GM18498 (cell line): Measurements from ENCODE around the gene PODNL1.

Source experiments
- ATAC-seq: cut with Tn5 transposase; IDR thresholded peaks from one replicate; pipeline ENCODE4 v1.9.1; 2021; ENCODE audit warnings: mild to moderate bottlenecking, moderate library complexity; ENCODE audit not compliant: unreplicated experiment

PODNL1 gene

DNA sequence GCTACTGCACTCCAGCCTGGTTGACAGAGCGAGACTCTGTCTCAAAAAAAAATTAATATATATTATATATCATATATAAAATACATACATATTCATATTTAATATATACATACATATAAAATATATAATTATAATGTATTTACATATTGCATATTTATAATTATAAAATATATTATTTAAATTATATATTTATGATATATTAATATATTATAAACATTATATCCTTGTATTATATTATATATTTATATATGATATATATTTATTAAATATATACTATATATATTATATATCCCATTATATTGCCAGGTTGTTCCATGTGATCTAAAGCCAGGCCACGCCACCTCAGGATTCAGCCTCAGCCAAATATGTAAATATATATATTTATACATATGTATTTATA lies 42.0 kb downstream of the PODNL1 start:
- no peak for ATAC-seq

- no peak for ATAC-seq
These were observed 43.7 kb downstream of the PODNL1 start for GRCh38 chr19:13894552-13894951.

DNA sequence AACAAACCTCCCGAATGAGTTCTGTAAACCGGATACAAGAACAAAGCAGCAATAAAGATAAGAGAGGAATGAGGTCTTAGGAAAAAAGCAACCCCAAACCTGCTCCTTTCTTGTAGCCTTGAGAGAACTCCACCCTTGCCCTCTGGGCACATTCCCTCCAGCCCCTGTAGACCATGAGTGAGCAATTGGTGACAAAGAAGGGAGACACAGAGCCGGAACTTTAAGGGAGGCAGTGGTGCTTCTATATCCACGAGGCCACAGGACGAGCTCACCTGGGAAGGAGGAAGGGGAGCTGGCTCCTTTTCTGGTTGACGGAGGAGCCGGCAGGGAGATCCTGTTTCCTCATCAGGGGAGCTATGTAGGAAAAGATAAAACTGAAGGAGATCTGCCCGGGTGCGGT lies 45.3 kb downstream of the PODNL1 start:
- ATAC-seq, result no peak

DNA sequence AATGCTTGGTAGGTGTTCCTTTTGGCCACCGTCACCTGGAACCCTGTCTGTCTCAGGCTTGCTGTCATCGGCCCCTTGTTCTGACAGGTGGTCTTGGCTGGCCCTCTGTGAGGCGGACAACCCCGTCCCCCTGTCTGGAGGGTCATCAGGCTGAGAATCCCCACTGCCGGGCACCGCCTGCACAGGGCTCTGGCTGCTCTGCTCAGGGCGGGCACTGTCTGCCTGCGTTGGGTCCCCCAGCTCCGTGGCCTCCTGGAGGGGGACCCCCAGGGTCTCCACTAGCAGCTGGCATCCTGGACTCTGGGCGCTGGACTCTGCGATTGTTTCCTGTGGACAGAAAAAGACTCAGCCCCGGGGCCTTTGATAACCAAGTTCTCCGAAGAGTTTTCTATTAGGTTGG lies 48.1 kb downstream of the PODNL1 start:
- ATAC-seq, result no peak

GRCh38 chr19:13888281-13888680 lies 49.9 kb downstream of the PODNL1 start:
- ATAC-seq, result no peak

GRCh38 chr19:13887517-13887916 lies 50.7 kb downstream of the PODNL1 start:
- ATAC-seq, result no peak

- no peak for ATAC-seq
These were observed 51.2 kb downstream of the PODNL1 start for GRCh38 chr19:13887018-13887436.

GRCh38 chr19:13885826-13886365 lies 52.3 kb downstream of the PODNL1 start:
- no peak for ATAC-seq

DNA sequence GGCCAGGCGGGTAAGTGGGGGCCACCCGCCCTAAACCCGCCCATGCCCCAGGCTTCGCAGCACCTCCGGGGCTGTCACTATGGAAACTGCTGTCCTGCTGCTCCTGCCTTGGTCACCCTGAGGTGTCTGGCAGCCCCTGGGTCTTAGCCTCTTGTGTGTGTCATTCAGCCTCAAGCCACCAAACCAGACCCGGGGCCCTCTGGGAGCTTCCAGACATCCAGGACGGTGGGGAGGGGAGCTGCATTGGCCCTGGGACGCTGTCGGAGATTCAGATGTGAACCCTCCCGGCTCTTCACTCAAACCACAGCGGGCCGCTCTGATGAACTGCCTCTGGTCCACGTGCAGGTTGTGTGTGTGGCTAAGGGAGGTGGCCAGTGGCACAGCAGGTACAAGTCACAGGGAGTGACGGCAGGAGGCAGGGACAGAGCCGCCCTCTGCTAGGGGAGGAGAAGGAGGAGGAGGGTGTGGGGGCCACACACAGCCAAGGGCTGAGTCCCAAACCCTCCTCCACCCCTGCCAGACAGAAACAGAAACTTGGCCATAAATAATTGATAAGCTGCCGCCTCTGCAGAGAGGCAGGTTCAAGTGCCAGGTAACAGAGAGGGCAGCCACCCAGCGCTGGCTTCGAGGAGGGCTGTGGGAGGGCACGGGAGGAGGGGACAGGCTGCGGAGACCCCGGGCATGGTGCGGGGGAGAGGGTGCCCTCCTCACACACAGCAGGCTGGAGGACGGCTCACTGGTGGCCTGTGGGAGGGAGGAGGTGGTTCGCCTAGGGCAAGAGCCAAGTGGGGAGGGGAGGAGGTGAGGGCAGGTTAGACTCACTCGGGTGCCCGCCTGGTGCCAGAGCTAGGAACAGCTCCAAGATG lies 53.3 kb downstream of the PODNL1 start:
- ATAC-seq, result no peak

DNA sequence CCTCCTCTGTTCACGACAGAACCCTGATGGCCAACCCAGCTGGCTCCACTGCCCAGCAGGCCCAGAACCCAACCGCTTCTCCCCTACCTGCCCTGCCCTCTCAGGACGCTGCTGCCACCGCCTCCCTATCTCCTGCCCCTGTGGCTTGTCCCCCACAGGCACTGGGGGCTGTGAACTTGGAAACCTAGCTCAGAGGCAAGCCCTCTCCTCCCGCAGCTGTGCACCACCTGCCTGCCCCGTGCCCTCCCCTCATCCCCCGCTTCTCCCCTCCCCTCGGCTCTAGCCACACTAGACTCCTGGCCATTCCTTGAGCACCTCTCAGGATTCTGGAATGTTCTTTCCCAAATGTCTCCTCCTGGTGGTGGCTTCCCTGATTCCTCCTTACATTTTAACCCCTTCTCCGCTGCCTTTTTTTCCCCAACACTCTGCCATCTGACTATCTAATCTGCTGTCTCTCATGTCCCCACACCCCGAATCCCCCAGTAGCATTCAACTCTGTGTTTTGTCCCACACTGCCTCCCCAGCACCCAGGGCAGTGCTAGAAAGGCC lies 54.6 kb downstream of the PODNL1 start:
- ATAC-seq, result no peak

- ATAC-seq, result no peak
These were observed 55.4 kb downstream of the PODNL1 start for GRCh38 chr19:13882836-13883235.

GRCh38 chr19:13882419-13882795 lies 55.8 kb downstream of the PODNL1 start:
- ATAC-seq, result no peak

DNA sequence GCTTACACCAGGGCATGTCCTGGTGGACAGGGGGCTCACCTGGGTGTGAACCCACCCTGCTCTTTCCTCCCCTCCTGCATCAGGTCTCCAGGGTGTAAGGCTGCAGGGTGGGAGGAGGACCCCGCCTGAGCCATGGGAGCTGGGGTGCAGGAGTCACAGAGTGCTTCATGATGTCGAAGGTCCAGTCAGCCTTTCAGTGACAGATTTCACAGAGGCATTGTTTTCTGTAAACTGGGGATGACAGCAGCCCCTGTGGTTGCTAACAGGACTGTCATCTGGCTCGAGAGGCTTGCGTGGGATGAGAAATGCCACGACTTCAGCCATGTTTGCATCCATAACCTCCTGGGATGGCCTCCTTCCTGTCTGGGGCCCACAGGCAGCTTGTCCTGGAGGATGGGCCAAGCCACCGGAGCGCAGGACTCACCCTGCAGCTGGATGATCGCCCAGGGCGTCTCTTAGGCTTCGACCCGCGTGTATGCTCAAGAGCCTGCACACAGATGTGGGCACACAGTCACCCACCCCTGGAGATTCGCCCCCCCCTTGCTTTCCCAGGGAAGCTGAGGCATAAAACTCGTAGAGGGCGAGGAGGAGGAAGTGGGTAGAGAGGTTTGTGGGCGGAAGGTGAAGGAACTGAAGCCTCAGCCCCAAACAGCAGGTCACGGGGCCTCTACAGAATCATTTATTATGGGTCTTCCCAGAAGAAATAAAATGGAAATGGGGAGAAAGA lies 56.4 kb downstream of the PODNL1 start:
- ATAC-seq, result no peak

DNA sequence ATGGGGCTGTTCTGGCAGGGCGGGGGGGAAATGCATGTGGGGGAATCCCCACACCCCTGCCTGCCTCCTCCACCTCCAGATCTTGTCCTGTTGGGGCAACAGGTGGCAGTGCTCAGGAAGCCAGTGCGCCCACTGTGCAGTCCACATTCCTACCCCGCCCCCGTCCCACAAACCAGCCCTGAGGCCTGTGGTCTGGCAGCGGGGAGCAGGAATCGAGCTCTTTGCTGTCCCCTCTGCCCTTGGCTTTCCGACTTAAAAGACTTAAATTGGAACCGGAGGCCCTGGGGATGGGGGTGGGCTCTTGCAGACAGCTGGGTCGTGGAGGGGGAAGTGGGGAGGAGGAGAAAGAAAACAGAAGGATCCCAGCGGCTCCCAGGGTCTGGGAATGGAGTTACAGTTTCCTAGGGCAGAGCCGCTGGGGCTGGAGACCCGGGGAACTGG lies 56.9 kb downstream of the PODNL1 start:
- no peak for ATAC-seq
